T-cell (primary cell): ENCODE measurements around the gene GFI1. TPM values are rescaled to one million over a fixed set of nuclear protein-coding genes. Genes with fewer than 3 reads are reported as not detected.

Experiments
- ATAC-seq, 4 experiments: fragments of 200-7000 bp in 3 of 4; fragments of 150-1000 bp in 1 of 4; cut with Tn5 transposase; replicated peaks in 1 of 4; 1 replicate in 3 of 4; 2 replicates in 1 of 4; pipeline ENCODE4 v1.10.0; 2021; ENCODE audit warnings: moderate library complexity in 3 of 4, mild to moderate bottlenecking in 2 of 4, moderate number of reproducible peaks in 1 of 4
- CTCF ChIA-PET, 2 donors: fragments of 300-600 bp; sonication (Branson Sonifier 250); formaldehyde crosslinking; loops; one replicate each; lab custom pipeline; 2022; ENCODE audit warnings: antibody characterized with exemption in 2 of 2; lab: Charles Lee
- POLR2A ChIA-PET, 2 donors: fragments of 300-600 bp; sonication (Branson Sonifier 250); formaldehyde crosslinking; loops; one replicate each; lab custom pipeline; 2022; ENCODE audit warnings: antibody characterized with exemption in 2 of 2; lab: Charles Lee
- DNase-seq, 35 experiments: peaks; one replicate each; pipeline versions ENCODE4 v3.0.0 to v3.0.0-alpha.2; 2013 to 2023
- H3K27ac ChIP-seq: one replicate; pipeline ENCODE4 v1.5.1; 2013; ENCODE audit warnings: low read length
- H3K27me3 ChIP-seq, 2 experiments: replicated peaks in 1 of 2; 1 replicate in 1 of 2; 2 replicates in 1 of 2; pipeline versions ENCODE4 v1.6.1 to v1.7.0; 2013; ENCODE audit warnings: low read length in 1 of 2, mixed read lengths in 1 of 2; ENCODE audit not compliant: control insufficient read depth in 2 of 2, insufficient read depth in 2 of 2; ENCODE audit errors: extremely low read depth in 1 of 2
- H3K36me3 ChIP-seq, 2 donors: 1 replicate in 1 of 2; 2 replicates in 1 of 2; pipeline versions ENCODE4 v1.6.1 to v1.7.0; 2013; ENCODE audit warnings: low read length in 1 of 2; ENCODE audit not compliant: control insufficient read depth in 2 of 2, insufficient read depth in 1 of 2; ENCODE audit errors: extremely low read depth in 1 of 2
- H3K4me1 ChIP-seq, 2 experiments: 1 replicate in 1 of 2; 2 replicates in 1 of 2; pipeline versions ENCODE4 v1.6.1 to v1.7.0; 2013; ENCODE audit warnings: low read length in 2 of 2, mixed read lengths in 1 of 2; ENCODE audit not compliant: insufficient read depth in 2 of 2, control insufficient read depth in 1 of 2; ENCODE audit errors: extremely low read depth in 1 of 2
- H3K4me3 ChIP-seq, 2 donors: 1 replicate in 1 of 2; 2 replicates in 1 of 2; pipeline versions ENCODE4 v1.5.1 to v1.7.0; 2013; ENCODE audit warnings: mild to moderate bottlenecking in 2 of 2, low read length in 1 of 2, moderate library complexity in 1 of 2; ENCODE audit not compliant: control insufficient read depth in 1 of 2; ENCODE audit errors: extremely low read depth in 1 of 2
- H3K9me3 ChIP-seq: 2 replicates; pipeline ENCODE4 v1.7.0; 2013
- H3K27ac Mint-ChIP-seq, 2 donors: one replicate each; pipeline ENCODE4 v1.8.0; 2020 to 2021; ENCODE audit warnings: mild to moderate bottlenecking in 2 of 2, mixed read lengths in 2 of 2
- H3K27me3 Mint-ChIP-seq, 2 donors: one replicate each; pipeline ENCODE4 v1.8.0; 2021 to 2022; ENCODE audit warnings: mixed read lengths in 2 of 2
- H3K36me3 Mint-ChIP-seq: one replicate; pipeline ENCODE4 v1.8.0; 2021; ENCODE audit warnings: mixed read lengths
- H3K4me1 Mint-ChIP-seq, 3 donors: one replicate each; pipeline ENCODE4 v1.8.0; 2020 to 2022; ENCODE audit warnings: mixed read lengths in 3 of 3, mild to moderate bottlenecking in 1 of 3
- H3K4me3 Mint-ChIP-seq, 3 donors: one replicate each; pipeline ENCODE4 v1.8.0; 2020 to 2022; ENCODE audit warnings: mild to moderate bottlenecking in 3 of 3, mixed read lengths in 3 of 3, moderate library complexity in 3 of 3
- H3K9me3 Mint-ChIP-seq, 3 donors: one replicate each; pipeline ENCODE4 v1.8.0; 2020 to 2022; ENCODE audit warnings: mixed read lengths in 3 of 3
- WGBS: methylation state at CpG from one replicate; pipeline ENCODE4 v1.1.5; 2013; ENCODE audit warnings: missing lambda C conversion rate; ENCODE audit not compliant: insufficient coverage; 5-methylcytosine and 5-hydroxymethylcytosine counted together
- total RNA-seq, 35 experiments: library from RNA in 6 of 35; stranded (reverse) in 6 of 35; fragments of 120-200 nt in 1 of 35; gene quantifications; one replicate each; pipeline versions ENCODE4 v1.2.1 to v1.2.4 and lab custom pipeline; 2013 to 2026

Gene GFI1
- total RNA-seq, 5 donors from 2014 or later (not counting 1 experiment from before 2014, with no cell fraction given), result 13.8 to 25.7 (median 20.1) TPM

GRCh38 chr1:92464588-92465255 lies 22.0 kb downstream of the GFI1 start:
- Histone ChIP-seq H3K4me3 (no peak overlapping the region), H3K27me3 (no peaks in the 10 kb centered on the region), H3K36me3 (no peaks in the 10 kb centered on the region), H3K9me3 (no peaks in the 10 kb centered on the region), H3K4me1 (peaks cover 23 to 31% of the 10 kb centered on the region in 2 experiments), H3K27ac (no peak overlapping the region)
- Mint-ChIP-seq H3K36me3 (no peaks in the 10 kb centered on the region), H3K4me1 (peaks cover 46 to 56% (median 49%) of the 10 kb centered on the region in 3 donors), H3K9me3 (no peaks in the 10 kb centered on the region), H3K27ac (peak overlapping the region; percentile 22 to 67), H3K27me3 (no peaks in the 10 kb centered on the region), H3K4me3 (peak overlapping the region in 1 of 3 donors; percentile 44)
- ATAC-seq (peak in 1 of 4 experiments; percentile 52), DNase-seq (no peak)
- 83% methylated on average over 1 of the region's 4 CpGs for WGBS
- ChIA-PET POLR2A (interaction anchor here in 1 of 2 donors (1.0 kb wide), 1 partner anchor 54 kb away, joined by 4 read pairs; no protein-coding TSS in a partner anchor), CTCF (interaction anchor here in 1 of 2 donors (1.4 kb wide), 1 partner anchor 10 kb away, joined by 4 read pairs; no protein-coding TSS in a partner anchor)

GRCh38 chr1:92461364-92462097 lies 25.2 kb downstream of the GFI1 start:
- H3K27me3 Mint-ChIP-seq, result no peaks in the 10 kb centered on the region
- ATAC-seq (peak in 1 of 4 experiments; percentile 23), DNase-seq (peak in 1 of 35 experiments; percentile 43)
- no peak overlapping the region for H3K27ac ChIP-seq
- H3K9me3 Mint-ChIP-seq, result no peaks in the 10 kb centered on the region
- H3K4me3 Mint-ChIP-seq, result no peak overlapping the region
- no peaks in the 10 kb centered on the region for H3K9me3 ChIP-seq
- peaks cover 42 to 52% (median 46%) of the 10 kb centered on the region in 3 donors for H3K4me1 Mint-ChIP-seq
- no peaks in the 10 kb centered on the region for H3K36me3 ChIP-seq
- ChIA-PET CTCF (interaction anchor here (0.6 to 0.9 kb wide), 2 partner anchors 17 to 149 kb away, joined by 4 to 6 read pairs; no protein-coding TSS in a partner anchor), POLR2A (interaction anchor here in 1 of 2 donors (0.7 kb wide), 1 partner anchor 427 kb away, joined by 4 read pairs; no protein-coding TSS in a partner anchor)
- H3K27ac Mint-ChIP-seq, result no peak overlapping the region
- H3K4me1 ChIP-seq, result peaks cover 25 to 27% of the 10 kb centered on the region in 2 experiments
- WGBS, result no CpG with 5 or more reads among the region's 5 CpGs
- H3K27me3 ChIP-seq, result no peaks in the 10 kb centered on the region
- no peak overlapping the region for H3K4me3 ChIP-seq
- H3K36me3 Mint-ChIP-seq, result no peaks in the 10 kb centered on the region

- Mint-ChIP-seq H3K4me1 (peaks cover 35 to 39% (median 37%) of the 10 kb centered on the region in 3 donors), H3K27me3 (no peaks in the 10 kb centered on the region), H3K36me3 (no peaks in the 10 kb centered on the region), H3K27ac (peak overlapping the region; percentile 49 to 74), H3K4me3 (peak overlapping the region in 1 of 3 donors; percentile 12), H3K9me3 (no peaks in the 10 kb centered on the region)
- no CpG with 5 or more reads among the region's 4 CpGs for WGBS
- Histone ChIP-seq H3K4me1 (peaks cover 17 to 21% of the 10 kb centered on the region in 2 experiments), H3K4me3 (no peak overlapping the region), H3K36me3 (no peaks in the 10 kb centered on the region), H3K9me3 (no peaks in the 10 kb centered on the region), H3K27me3 (no peaks in the 10 kb centered on the region), H3K27ac (no peak overlapping the region)
- ATAC-seq (no peak), DNase-seq (no peak)
- ChIA-PET CTCF (no interaction called here), POLR2A (interaction anchor here in 1 of 2 donors (0.5 kb wide), 1 partner anchor 37 kb away, joined by 10 read pairs; no protein-coding TSS in a partner anchor)
These were observed 26.8 kb downstream of the GFI1 start for GRCh38 chr1:92459871-92460320.

- Mint-ChIP-seq H3K4me3 (no peak overlapping the region), H3K36me3 (no peaks in the 10 kb centered on the region), H3K27me3 (no peaks in the 10 kb centered on the region), H3K9me3 (no peaks in the 10 kb centered on the region), H3K4me1 (peaks cover 18 to 24% (median 23%) of the 10 kb centered on the region in 3 donors), H3K27ac (no peak overlapping the region)
- Histone ChIP-seq H3K4me3 (no peak overlapping the region), H3K4me1 (peaks cover 6 to 9% of the 10 kb centered on the region in 2 experiments), H3K27me3 (no peaks in the 10 kb centered on the region), H3K27ac (no peak overlapping the region), H3K9me3 (no peaks in the 10 kb centered on the region), H3K36me3 (no peaks in the 10 kb centered on the region)
- ATAC-seq, result no peak
- DNase-seq, result no peak
- no CpG with 5 or more reads among the region's 2 CpGs for WGBS
- ChIA-PET POLR2A (no interaction called here), CTCF (interaction anchor here in 1 of 2 donors (0.7 kb wide), 1 partner anchor 48 kb away, joined by 3 read pairs; no protein-coding TSS in a partner anchor)
These were observed 28.6 kb downstream of the GFI1 start for GRCh38 chr1:92458146-92458545.

GRCh38 chr1:92447976-92448375 lies 38.7 kb downstream of the GFI1 start:
- H3K9me3 Mint-ChIP-seq, result no peaks in the 10 kb centered on the region
- H3K36me3 Mint-ChIP-seq, result no peaks in the 10 kb centered on the region
- no peak overlapping the region for H3K27ac Mint-ChIP-seq
- H3K4me3 ChIP-seq, result no peak overlapping the region
- ChIA-PET CTCF (interaction anchor here in 1 of 2 donors (0.6 kb wide), 1 partner anchor 151 kb away, joined by 4 read pairs; no protein-coding TSS in a partner anchor), POLR2A (no interaction called here)
- DNase-seq, result no peak
- no peaks in the 10 kb centered on the region for H3K9me3 ChIP-seq
- WGBS, result no CpG with 5 or more reads among the region's 2 CpGs
- no peaks in the 10 kb centered on the region for H3K36me3 ChIP-seq
- no peak overlapping the region for H3K4me3 Mint-ChIP-seq
- H3K27ac ChIP-seq, result no peak overlapping the region
- no peaks in the 10 kb centered on the region for H3K4me1 ChIP-seq
- H3K27me3 ChIP-seq, result no peaks in the 10 kb centered on the region
- H3K27me3 Mint-ChIP-seq, result no peaks in the 10 kb centered on the region
- H3K4me1 Mint-ChIP-seq, result peaks cover 0 to 7% (median 3%) of the 10 kb centered on the region in 3 donors
- no peak for ATAC-seq
